A673 (cell line): ENCODE results near the gene PKDREJ. TPM values are rescaled to one million over a fixed set of nuclear protein-coding genes. Genes with fewer than 3 reads are reported as not detected.

Experiments
- BruUV-seq: library from RNA; stranded (reverse); fragments of 400-500 nt; replicated peaks from 2 replicates; lab custom pipeline; 2021; lab: Mats Ljungman, UMichigan
- CTCF ChIA-PET: fragments of 300-600 bp; sonication (Branson Sonifier 250); formaldehyde crosslinking; loops from one replicate; lab custom pipeline; 2022; ENCODE audit warnings: antibody characterized with exemption; lab: Charles Lee
- POLR2A ChIA-PET: fragments of 300-600 bp; sonication (Branson Sonifier 250); formaldehyde crosslinking; loops from one replicate; lab custom pipeline; 2022; ENCODE audit warnings: antibody characterized with exemption; ENCODE audit not compliant: low non-redundant PET; lab: Charles Lee
- DNase-seq: peaks from one replicate; pipeline ENCODE4 v3.0.0-alpha.2; 2015; ENCODE audit warnings: low spot score
- H3K27ac ChIP-seq: fragments of 200-600 bp; sonication (generic); 2 replicates; pipeline ENCODE4 v1.5.1; 2016; ENCODE audit warnings: mixed run types, low read depth, mild to moderate bottlenecking, mixed read lengths, antibody characterized with exemption, low read length; ENCODE audit not compliant: poor library complexity, severe bottlenecking
- H3K27me3 ChIP-seq: fragments of 200-600 bp; sonication (generic); replicated peaks from 2 replicates; pipeline ENCODE4 v1.6.1; 2017; ENCODE audit warnings: mixed run types, low read depth, mild to moderate bottlenecking, mixed read lengths, antibody characterized with exemption, low read length; ENCODE audit not compliant: insufficient read depth, poor library complexity
- H3K36me3 ChIP-seq: fragments of 200-600 bp; sonication (generic); 2 replicates; pipeline ENCODE4 v1.6.1; 2016; ENCODE audit warnings: mixed run types, mild to moderate bottlenecking, mixed read lengths, antibody characterized with exemption, low read length; ENCODE audit not compliant: insufficient read depth, poor library complexity, severe bottlenecking
- H3K4me1 ChIP-seq: fragments of 200-600 bp; sonication (generic); 2 replicates; pipeline ENCODE4 v1.6.1; 2017; ENCODE audit warnings: mixed run types, mild to moderate bottlenecking, mixed read lengths, antibody characterized with exemption, low read length; ENCODE audit not compliant: insufficient read depth, poor library complexity, severe bottlenecking
- H3K4me3 ChIP-seq: fragments of 200-600 bp; sonication (generic); 2 replicates; pipeline ENCODE4 v1.5.1; 2016; ENCODE audit warnings: low read depth, mixed run types, mild to moderate bottlenecking, mixed read lengths, low read length; ENCODE audit not compliant: poor library complexity, severe bottlenecking
- H3K9me3 ChIP-seq: fragments of 200-600 bp; sonication (generic); 2 replicates; pipeline ENCODE4 v1.6.1; 2016; ENCODE audit warnings: mixed run types, low read depth, mild to moderate bottlenecking, mixed read lengths, antibody characterized with exemption, low read length; ENCODE audit not compliant: poor library complexity, severe bottlenecking
- EZH2 ChIP-seq: fragments of 200-600 bp; sonication (generic); IDR thresholded peaks from 2 replicates; pipeline ENCODE4 v1.6.1; 2017; ENCODE audit warnings: borderline replicate concordance, low read depth, mild to moderate bottlenecking, mixed read lengths, antibody characterized with exemption, low read length; ENCODE audit not compliant: poor library complexity, severe bottlenecking
- intact Hi-C: fragments of 100-400 bp; cut with micrococcal nuclease; formaldehyde crosslinking; loops from one replicate; pipeline ENCODE4 v1.10.0; 2022; ENCODE audit not compliant: unreplicated experiment
- total RNA-seq: library from RNA; stranded (reverse); gene quantifications from 2 replicates; pipeline ENCODE4 v1.2.3, GENCODE V29; 2021
- TF ChIP-seq, protein P1 (sequence below): fragments of 300-800, 200-600 bp; sonication (generic); conservative IDR thresholded peaks from 2 replicates; pipeline ENCODE4 v1.5.1; 2017; ENCODE audit warnings: low read depth, mild to moderate bottlenecking, antibody characterized with exemption, low read length, moderate library complexity, mixed read lengths

The PKDREJ gene
- total RNA-seq, 1 experiment from 2014 or later, result not detected

DNA sequence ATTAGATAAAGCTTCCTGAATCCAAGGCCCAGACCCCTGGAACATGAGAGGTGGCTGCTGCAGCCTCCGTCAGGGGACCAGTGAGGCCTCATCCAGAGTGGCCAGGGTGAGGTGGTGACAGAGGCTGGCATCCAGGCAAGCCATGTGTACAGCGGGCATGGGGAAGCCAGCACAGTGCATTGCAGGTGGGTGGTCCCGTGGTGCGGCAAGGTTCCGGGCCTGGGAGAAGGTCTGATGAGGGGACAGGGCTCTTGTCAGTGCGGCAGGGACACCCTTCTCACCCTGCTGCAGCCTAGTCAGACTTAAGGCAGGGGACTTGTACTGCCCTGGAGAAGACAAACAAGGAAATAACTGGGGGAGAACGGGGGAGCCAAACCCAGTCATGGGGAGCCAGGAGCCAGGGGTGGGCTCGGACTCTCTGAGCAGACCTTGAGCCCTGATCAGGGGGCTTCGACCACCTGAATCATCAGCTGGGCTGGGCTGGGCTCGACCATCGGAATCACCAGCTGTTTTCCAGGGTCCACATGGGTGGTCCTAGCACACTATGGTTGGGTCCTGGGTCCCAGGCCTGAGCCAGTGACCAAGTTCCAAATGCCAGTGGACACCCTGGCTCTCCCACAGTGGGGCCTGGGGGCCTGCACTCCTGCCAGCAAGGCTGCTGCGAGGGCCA is 9.8 kb upstream of the PKDREJ start:
- CTCF ChIA-PET, result no interaction called here
- H3K4me3 ChIP-seq, result no peak overlapping the region
- no peaks in the 10 kb centered on the region for H3K9me3 ChIP-seq
- DNase-seq, result no peak
- TF ChIP-seq, protein P1, sequence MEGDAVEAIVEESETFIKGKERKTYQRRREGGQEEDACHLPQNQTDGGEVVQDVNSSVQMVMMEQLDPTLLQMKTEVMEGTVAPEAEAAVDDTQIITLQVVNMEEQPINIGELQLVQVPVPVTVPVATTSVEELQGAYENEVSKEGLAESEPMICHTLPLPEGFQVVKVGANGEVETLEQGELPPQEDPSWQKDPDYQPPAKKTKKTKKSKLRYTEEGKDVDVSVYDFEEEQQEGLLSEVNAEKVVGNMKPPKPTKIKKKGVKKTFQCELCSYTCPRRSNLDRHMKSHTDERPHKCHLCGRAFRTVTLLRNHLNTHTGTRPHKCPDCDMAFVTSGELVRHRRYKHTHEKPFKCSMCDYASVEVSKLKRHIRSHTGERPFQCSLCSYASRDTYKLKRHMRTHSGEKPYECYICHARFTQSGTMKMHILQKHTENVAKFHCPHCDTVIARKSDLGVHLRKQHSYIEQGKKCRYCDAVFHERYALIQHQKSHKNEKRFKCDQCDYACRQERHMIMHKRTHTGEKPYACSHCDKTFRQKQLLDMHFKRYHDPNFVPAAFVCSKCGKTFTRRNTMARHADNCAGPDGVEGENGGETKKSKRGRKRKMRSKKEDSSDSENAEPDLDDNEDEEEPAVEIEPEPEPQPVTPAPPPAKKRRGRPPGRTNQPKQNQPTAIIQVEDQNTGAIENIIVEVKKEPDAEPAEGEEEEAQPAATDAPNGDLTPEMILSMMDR, result no peak
- TF ChIP-seq EZH2, result no peak
- peaks cover 9% of the 10 kb centered on the region for H3K36me3 ChIP-seq
- H3K4me1 ChIP-seq, result peaks cover 4% of the 10 kb centered on the region
- POLR2A ChIA-PET, result no interaction called here
- intact Hi-C loops, result no loop called here
- H3K27me3 ChIP-seq, result no peaks in the 10 kb centered on the region
- no peak overlapping the region for H3K27ac ChIP-seq
- BruUV-seq, result no TSS peak

DNA sequence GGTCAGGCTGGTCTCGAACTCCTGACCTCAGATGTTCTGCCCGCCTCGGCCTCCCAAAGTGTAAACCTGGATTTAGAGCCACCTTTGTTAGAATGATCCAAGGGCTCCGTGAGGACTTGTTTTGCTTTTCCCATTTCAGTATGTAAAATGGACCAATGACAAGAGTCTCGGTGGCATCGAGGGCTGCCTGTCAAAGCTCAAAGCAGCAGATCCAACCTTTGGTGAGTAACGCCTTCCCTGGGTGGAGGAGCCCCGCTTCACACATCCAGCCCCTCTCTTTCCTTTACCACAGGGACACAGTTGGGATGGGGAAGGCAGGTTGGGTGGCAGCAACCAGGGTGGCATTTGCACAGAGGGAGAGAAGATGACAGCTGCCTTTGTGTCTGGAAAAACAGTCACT is 9.1 kb upstream of the PKDREJ start:
- no peaks in the 10 kb centered on the region for H3K27me3 ChIP-seq
- no peak overlapping the region for H3K27ac ChIP-seq
- peaks cover 5% of the 10 kb centered on the region for H3K4me1 ChIP-seq
- DNase-seq, result no peak
- POLR2A ChIA-PET, result no interaction called here
- no peak overlapping the region for H3K4me3 ChIP-seq
- intact Hi-C loops, result no loop called here
- peaks cover 9% of the 10 kb centered on the region for H3K36me3 ChIP-seq
- CTCF ChIA-PET, result no interaction called here
- BruUV-seq, result no TSS peak
- no peaks in the 10 kb centered on the region for H3K9me3 ChIP-seq
- no peak for TF ChIP-seq EZH2
- TF ChIP-seq, protein P1, result no peak

GRCh38 chr22:46269564-46269963 is 6.4 kb upstream of the PKDREJ start:
- TF ChIP-seq, protein P1, result no peak
- no peak for TF ChIP-seq EZH2
- DNase-seq, result no peak
- ChIA-PET CTCF (no interaction called here), POLR2A (no interaction called here)
- Histone ChIP-seq H3K4me3 (no peak overlapping the region), H3K4me1 (peaks cover 5% of the 10 kb centered on the region), H3K27me3 (no peaks in the 10 kb centered on the region), H3K36me3 (no peaks in the 10 kb centered on the region), H3K9me3 (no peaks in the 10 kb centered on the region), H3K27ac (no peak overlapping the region)
- BruUV-seq, result no TSS peak
- intact Hi-C loops, result no loop called here
